ENCODE data around the gene PTPRD.

PTPRD gene

GRCh38 chr9:10438955-10439354, 173.8 kb downstream of the PTPRD start:
- Histone ChIP-seq H4K20me1 (ENCODE audit: low read depth, low read length) (no peaks in the 10 kb centered on the region), H3F3A (ENCODE audit: insufficient read depth) (no peaks in the 10 kb centered on the region), H3K36me3 (ENCODE audit: low read length) (no peaks in the 10 kb centered on the region), H2AFZ (ENCODE audit: low read depth, low read length, severe bottlenecking) (no peak overlapping the region), H3K9me2 (replicated peaks; ENCODE audit: insufficient read depth, low read length) (no peaks in the 10 kb centered on the region), H3K9ac (ENCODE audit: low read length) (no peak overlapping the region), H3K9me3 (ENCODE audit: insufficient read depth, low read length) (no peaks in the 10 kb centered on the region), H3K4me2 (ENCODE audit: low read depth, low read length, poor library complexity, severe bottlenecking) (no peak overlapping the region), H3K27me3 (ENCODE audit: low read length) (no peaks in the 10 kb centered on the region), H3K4me3 (ENCODE audit: insufficient read depth, low read length, poor library complexity, severe bottlenecking) (no peak overlapping the region), H3K79me2 (ENCODE audit: insufficient read depth, low read length) (no peaks in the 10 kb centered on the region), H3K27ac (ENCODE audit: low read depth, low read length) (no peak overlapping the region)
- no peak for TF ChIP-seq EZH2phosphoT487 (conservative IDR thresholded peaks at IDR 0.05; ENCODE audit: low read length)
- no peak for TF ChIP-seq CTCF (IDR thresholded peaks at IDR 0.05; ENCODE audit: insufficient read depth, low read length, poor library complexity, severe bottlenecking)

GRCh38 chr9:10436756-10437155, 176.0 kb downstream of the PTPRD start:
- Histone ChIP-seq H3K79me2 (ENCODE audit: insufficient read depth, low read length) (no peaks in the 10 kb centered on the region), H4K20me1 (ENCODE audit: low read depth, low read length) (no peaks in the 10 kb centered on the region), H3K9me3 (ENCODE audit: insufficient read depth, low read length) (no peaks in the 10 kb centered on the region), H3K27ac (ENCODE audit: low read depth, low read length) (no peak overlapping the region), H3F3A (ENCODE audit: insufficient read depth) (no peaks in the 10 kb centered on the region), H3K27me3 (ENCODE audit: low read length) (no peaks in the 10 kb centered on the region), H3K4me3 (ENCODE audit: insufficient read depth, low read length, poor library complexity, severe bottlenecking) (no peak overlapping the region), H3K36me3 (ENCODE audit: low read length) (no peaks in the 10 kb centered on the region), H3K9me2 (replicated peaks; ENCODE audit: insufficient read depth, low read length) (no peaks in the 10 kb centered on the region), H2AFZ (ENCODE audit: low read depth, low read length, severe bottlenecking) (no peak overlapping the region), H3K9ac (ENCODE audit: low read length) (no peak overlapping the region), H3K4me2 (ENCODE audit: low read depth, low read length, poor library complexity, severe bottlenecking) (no peak overlapping the region)
- no peak for TF ChIP-seq EZH2phosphoT487 (conservative IDR thresholded peaks at IDR 0.05; ENCODE audit: low read length)
- TF ChIP-seq CTCF (IDR thresholded peaks at IDR 0.05; ENCODE audit: insufficient read depth, low read length, poor library complexity, severe bottlenecking) = no peak

- Histone ChIP-seq H3K27me3 (ENCODE audit: low read length) (no peaks in the 10 kb centered on the region), H3K9me2 (replicated peaks; ENCODE audit: insufficient read depth, low read length) (no peaks in the 10 kb centered on the region), H2AFZ (ENCODE audit: low read depth, low read length, severe bottlenecking) (no peak overlapping the region), H3K4me2 (ENCODE audit: low read depth, low read length, poor library complexity, severe bottlenecking) (no peak overlapping the region), H3K79me2 (ENCODE audit: insufficient read depth, low read length) (no peaks in the 10 kb centered on the region), H3K9ac (ENCODE audit: low read length) (no peak overlapping the region), H3K9me3 (ENCODE audit: insufficient read depth, low read length) (no peaks in the 10 kb centered on the region), H3K27ac (ENCODE audit: low read depth, low read length) (no peak overlapping the region), H3K36me3 (ENCODE audit: low read length) (no peaks in the 10 kb centered on the region), H4K20me1 (ENCODE audit: low read depth, low read length) (no peaks in the 10 kb centered on the region), H3K4me3 (ENCODE audit: insufficient read depth, low read length, poor library complexity, severe bottlenecking) (no peak overlapping the region), H3F3A (ENCODE audit: insufficient read depth) (no peaks in the 10 kb centered on the region)
- no peak for TF ChIP-seq EZH2phosphoT487 (conservative IDR thresholded peaks at IDR 0.05; ENCODE audit: low read length)
- no peak for TF ChIP-seq CTCF (IDR thresholded peaks at IDR 0.05; ENCODE audit: insufficient read depth, low read length, poor library complexity, severe bottlenecking)
Measured at GRCh38 chr9:10434412-10434811, 178.4 kb downstream of the PTPRD start.
